ENCODE measurements around the gene MEG3. TPM values are rescaled to one million over a fixed set of nuclear protein-coding genes. Genes with fewer than 3 reads are reported as not detected.
A peak's percentile ranks its signal among the peaks of the same experiment; 100 is the strongest.

MEG3 gene
- total RNA-seq, 1 donor from 2014 or later: 486 TPM

- DNase-seq: no peak
These were observed 55.5 kb downstream of the MEG3 start for GRCh38 chr14:100881211-100882025.

GRCh38 chr14:100882026-100882967 is 56.4 kb downstream of the MEG3 start:
- DNase-seq: no peak

DNA sequence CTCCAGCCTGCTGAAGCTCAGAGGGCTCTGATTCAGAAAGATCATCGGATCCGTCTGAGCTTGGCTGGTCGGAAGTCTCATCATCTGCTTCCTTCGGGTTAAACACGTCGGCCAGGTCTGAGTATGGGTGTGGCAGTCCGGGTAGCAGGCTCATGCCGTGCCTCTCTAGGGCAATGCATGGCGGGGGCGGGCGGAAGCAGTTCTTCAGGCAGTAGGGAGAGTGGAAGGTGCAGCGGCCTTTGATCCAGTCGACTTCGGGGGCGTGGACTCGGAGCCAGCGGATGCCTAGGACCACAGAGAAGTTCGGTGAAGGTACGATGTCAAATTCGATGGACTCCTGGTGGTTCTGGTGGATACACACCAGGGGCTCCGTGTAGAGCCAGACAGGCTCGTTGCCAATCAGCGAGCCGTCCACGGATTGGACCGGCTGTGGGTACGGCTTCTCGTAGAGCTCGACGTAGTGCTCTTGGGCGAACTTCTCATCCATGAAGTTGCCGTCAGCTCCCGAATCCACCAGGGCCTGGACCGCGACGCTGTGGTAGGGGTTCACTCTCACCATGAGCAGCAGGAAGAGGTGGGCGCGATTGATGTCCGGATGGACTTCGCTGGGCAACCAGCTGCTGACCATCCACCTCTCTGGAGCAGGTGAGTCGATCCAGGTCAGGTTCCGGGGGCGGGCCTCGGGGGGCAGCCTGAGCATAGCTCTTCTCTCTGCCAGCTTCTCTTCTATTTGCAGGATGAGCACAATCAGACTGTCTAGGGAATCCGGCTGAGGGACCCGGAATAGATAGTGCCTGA is 57.3 kb downstream of the MEG3 start:
- no peak for DNase-seq

GRCh38 chr14:100883789-100884101 is 57.8 kb downstream of the MEG3 start:
- DNase-seq: no peak

GRCh38 chr14:100884456-100884855 is 58.5 kb downstream of the MEG3 start:
- DNase-seq: no peak

DNA sequence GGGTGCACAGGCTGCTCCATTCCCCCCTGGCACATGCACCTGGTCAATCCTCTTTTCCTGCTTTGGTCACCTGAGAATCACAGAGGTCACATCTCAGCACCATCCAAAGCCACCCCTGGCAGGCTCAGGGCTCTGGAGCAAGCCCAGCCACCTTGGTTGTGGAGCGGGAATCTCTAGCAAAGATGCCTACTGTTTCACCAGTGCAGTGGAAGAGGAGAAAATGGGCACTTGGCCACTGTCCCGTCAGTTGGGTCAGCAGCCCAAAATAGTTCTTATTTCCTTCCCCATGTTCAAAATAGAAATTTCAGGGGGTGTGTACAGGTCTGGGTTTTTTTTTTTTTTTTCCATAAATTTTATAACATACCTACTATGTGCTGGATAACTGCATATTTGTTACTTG is 59.3 kb downstream of the MEG3 start:
- DNase-seq: no peak

DNA sequence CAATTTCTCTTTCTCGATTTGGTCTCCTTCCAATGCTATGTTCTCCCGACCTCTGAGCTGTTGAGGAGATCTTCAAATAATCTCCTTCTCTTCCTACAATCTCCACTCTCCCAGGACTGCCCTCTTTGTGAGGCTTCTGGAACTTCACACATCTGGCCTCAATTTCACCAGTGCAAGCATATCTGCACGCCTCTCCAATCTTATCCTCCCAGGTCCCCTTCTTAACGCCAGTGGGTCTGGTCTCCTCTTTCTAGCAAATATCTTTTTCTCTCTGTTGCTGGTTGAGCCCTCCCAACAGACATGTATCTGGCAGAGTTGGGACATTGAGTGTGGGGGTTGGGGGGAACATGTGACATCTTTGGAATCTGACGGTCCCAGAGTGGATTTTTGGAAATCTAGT is 59.7 kb downstream of the MEG3 start:
- DNase-seq: peak; percentile 74

- DNase-seq: peak; percentile 54
These were observed 61.9 kb downstream of the MEG3 start for GRCh38 chr14:100887728-100888335.

- peak; percentile 21 for DNase-seq
These were observed 62.9 kb downstream of the MEG3 start for GRCh38 chr14:100888789-100889315.

- DNase-seq: no peak
These were observed 63.7 kb downstream of the MEG3 start for GRCh38 chr14:100889641-100890040.

- no peak for DNase-seq
These were observed 64.3 kb downstream of the MEG3 start for GRCh38 chr14:100890061-100890850.

DNA sequence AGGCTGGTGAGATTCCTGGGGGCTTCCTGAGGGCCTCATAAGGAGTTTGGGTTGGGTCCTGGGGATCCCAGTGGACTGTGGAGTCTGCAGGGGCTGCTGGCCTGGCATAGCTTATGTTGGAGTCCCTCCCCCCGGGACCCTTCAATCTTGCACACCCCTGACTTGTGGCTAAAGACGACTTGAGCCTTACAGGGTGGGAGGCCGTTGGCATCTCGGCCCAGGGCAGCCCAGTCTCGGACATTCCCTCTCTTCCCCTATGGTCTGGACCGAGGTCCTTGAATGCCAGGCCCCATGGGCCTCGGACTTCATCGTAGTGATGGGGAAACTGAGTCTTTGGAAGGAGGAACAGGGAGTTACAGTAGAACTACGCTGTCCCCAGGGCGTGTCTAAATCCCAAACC is 65.1 kb downstream of the MEG3 start:
- no peak for DNase-seq

DNA sequence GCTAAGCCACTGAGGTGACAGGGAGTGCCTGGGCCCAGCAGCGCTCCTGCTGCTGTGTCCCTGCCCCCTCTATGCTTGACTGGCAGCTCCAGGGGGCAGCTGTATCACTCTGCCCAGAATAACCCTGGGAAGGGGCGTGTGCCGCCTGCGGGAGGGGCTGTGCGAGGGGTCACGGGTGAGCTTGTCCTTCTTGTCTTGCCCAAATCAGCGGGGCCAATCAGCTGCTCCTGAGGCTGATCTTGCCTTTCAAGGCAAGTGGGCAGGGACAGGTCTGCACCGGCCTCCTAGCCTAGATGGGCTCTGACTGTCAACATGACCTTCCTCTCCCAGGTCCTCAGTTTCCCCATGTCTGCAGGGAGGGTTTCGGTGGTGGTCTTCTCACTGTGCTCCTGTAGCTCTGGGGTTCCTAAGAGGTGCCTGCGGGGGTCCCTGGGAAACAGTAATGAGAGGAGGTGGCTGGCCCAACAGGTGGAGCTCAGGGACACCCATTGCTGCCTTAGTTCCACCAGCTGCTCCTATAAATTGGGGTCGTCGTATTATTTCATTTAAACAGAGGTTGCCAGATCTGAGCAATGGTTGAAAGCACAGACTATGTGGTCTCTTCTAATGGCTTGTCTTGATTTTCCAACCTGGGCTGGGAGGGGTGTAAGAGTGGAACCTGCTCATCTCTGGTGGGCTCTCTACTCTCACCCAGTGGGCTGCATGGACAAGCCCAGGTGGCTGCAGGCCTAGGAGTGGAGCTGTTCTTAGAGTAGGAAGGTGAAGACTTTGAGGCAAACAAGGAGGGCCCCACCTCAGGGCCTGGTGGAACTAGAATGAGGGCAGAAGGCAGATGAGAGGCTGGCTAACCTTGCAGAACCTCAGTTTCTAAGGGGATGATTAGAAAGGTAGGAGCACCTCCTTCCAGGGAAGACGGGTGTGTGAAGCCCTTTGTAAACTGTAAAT is 65.9 kb downstream of the MEG3 start:
- DNase-seq: no peak

DNA sequence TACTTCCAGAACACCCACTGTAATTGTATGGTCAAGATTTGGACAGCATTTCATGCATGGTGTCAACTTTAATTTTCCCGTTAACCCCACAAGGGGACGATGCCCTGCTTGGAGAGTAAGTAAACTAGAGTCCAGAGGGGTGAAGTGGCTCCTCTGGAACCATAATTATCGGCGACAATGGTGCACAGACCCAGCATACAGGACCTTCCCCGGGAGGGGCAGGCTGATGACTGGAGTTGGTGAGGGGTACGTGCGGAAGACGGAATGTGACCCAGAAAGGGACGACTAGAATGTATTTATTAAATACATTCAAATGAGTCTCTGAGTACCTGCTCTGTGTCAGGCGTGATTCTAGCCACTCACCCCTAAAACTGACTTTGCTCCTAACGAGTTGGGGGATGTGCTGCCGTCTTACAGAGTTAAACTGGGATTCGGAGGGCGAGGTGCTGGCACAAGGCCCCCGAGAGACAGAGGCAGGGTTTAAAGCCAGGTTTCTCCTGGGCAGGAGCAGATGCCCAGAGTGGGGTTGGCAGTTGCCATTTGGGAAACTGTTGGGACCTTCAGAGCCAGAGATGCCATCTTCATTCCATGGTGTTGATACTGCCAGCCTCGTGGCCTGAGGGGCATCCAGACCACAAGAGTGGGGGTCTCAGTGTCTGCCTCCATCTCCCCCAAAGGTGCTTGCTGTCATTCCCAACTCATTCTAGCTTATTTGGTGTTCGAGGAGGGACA is 66.7 kb downstream of the MEG3 start:
- no peak for DNase-seq

DNA sequence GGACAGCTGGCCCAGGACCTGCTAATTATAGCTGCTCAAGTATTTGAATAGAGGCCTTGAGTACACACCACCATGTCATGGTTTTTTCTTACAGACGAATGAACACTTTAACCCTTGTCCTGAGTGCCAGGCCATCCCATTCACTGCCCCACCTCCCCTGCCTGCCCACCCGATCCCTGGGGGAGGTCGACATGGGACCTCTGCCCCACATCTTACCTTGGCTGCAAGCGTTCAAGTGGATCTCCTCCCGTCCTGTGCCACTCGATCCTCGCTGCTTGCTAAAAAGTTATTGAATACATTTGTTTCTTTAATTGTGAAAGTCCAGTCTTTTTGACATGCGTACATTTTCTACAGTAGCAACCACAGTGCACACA is 67.3 kb downstream of the MEG3 start:
- no peak for DNase-seq

DNA sequence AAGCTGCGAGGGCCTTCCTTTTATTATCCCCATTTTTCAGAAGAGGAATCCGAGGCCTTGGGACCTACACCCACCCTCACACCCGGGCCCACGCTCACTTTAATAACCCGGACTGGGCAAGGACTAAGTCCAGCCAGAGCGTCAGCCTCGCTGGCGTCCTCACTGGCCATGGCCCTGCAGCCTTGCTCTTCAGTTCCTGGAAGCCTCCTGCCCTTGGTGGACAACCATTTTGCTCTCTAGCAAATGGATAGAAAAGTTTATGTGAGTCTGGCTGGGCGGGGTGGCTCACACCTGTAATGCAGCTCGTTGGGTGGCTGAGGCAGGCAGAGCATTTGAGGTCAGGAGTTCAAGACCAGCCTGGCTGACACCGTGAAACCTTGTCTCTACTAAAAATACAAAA is 67.8 kb downstream of the MEG3 start:
- no peak for DNase-seq

DNA sequence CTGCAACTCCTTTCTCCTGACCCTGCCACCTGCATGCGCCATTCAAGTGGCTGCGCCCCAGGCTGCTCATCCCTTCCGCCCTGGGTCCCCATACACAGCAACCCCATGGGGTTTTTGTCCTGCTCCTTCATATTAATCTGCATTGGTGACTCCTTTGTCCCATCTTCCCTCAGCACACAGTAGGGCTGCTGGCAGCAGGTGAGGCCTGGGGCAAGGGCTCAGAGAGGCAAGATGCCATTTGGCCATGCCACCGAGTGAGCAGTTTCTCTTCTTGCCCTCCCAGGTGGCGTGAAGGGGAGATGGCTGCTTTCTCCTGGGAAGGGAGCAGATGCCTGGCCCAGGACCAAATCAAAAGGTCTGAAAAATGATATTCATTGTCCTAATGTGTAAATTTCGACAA is 68.5 kb downstream of the MEG3 start:
- no peak for DNase-seq

DNA sequence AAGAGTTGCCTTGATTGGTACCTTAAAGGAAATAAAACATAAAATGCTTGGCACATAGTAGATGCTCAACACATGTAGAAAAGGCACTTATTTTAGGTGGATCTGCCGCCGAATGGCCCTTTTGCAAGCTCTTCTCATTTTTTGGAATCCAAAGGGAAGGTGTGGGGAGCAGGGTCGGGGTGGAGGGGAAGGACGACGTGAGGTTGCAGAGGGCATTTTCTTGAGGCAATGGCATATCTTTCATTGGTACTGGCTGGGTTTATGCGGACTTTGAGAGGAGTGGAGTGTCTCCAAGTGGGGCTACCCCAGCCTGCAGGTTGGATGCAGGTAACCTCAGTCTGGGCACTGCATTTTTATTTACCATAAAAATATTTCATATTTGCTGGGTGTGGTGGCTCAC is 69.5 kb downstream of the MEG3 start:
- no peak for DNase-seq

- DNase-seq: no peak
These were observed 70.6 kb downstream of the MEG3 start for GRCh38 chr14:100896369-100897060.

Data from skin of body (tissue), 2 donors.